A172 (cell line): ENCODE results near the gene TMED4. TPM values are rescaled to one million over a fixed set of nuclear protein-coding genes. Genes with fewer than 3 reads are reported as not detected.
"Not testable (repeated sequence)": the region's sequence is repeated elsewhere in the genome, so short reads cannot be mapped to it uniquely, and the experiment has no call there.

Experiments
- DNase-seq: peaks from one replicate; pipeline ENCODE4 v3.0.0-alpha.2; 2015; ENCODE audit warnings: low spot score
- total RNA-seq: library from RNA; depleted of rRNA; stranded (reverse); fragments of >200 nt; shearing (Covaris generic); gene quantifications from 2 replicates; pipeline ENCODE4 v1.2.3, GENCODE V29; 2014

TMED4 gene
- total RNA-seq, 1 experiment from 2014 or later = 141 TPM

DNA sequence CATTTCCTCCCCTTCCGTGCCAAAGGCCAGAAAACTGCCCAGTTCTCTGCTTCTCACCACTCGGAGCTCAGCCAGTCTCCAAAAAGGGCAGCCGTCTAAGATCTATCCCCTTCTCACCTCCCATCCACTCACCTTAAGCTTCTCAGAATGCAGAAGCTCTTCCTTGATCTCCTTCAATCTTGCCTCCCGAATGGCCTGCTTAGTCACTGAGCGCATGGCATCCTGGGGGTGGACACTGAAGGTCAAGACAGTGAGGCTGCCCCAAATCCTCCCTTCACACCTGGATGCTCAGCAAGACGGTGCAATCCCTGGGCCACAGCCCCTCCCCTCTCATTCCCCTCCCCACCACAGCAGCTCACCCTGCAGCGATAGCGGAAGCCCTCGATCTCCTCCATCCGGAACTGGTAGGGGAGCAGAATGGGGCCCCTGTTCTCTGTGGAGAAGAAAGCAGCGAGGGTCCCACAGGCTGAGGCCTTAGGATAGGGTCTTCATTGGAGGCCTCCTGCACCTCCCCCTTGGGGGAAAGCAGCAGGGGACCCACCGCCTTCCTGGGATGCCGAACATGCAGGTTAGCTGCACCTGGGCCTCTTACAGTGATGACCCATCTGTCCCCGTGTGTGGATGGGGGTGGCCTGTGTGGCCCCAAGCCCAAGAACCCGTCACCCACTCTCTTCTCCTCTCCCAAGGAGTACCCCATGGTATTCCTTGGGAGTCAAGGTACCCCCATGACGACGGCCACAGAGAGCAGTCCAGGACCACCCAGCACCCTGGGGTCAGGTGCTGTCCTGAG lies 13.1 kb downstream of the TMED4 start:
- no peak for DNase-seq

DNA sequence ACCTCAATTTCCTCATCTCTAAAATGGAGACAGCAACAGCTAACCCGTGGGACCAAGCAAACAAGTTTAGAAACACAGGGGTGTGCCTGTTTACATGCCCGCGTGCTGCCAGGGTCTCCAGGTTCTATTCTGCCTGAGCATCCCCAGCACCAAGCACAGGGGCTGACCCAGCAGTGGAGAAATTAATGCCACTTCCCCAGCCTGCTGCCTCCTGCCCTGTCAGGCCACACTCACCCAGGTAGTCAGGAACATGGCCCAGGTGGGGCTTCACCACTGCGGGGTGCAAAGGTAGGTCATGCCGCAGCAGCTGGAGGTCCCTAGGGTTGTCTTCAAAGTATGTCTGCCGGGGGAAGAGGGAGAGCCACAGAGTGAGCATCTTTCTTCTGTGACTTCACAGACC lies 14.1 kb downstream of the TMED4 start:
- DNase-seq = no peak

DNA sequence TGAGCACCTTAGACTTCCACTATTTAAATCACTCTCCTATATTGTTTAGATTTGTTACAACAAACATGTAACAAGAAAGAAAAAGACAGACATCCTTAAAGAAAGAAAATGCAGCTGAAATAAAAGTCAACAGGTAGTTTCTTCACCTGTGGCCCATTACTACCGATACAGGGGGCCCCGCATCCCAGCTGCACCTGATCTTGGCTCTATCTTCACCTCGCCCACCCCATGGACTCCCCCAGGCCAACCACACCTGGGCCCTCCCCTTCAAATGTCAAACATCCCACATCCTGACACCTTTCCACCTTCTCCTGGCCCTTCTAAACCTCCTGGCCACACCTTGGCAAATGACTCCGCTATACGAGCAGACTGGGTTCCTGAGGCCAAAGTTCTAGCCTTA lies 15.4 kb downstream of the TMED4 start:
- DNase-seq = no peak

DNA sequence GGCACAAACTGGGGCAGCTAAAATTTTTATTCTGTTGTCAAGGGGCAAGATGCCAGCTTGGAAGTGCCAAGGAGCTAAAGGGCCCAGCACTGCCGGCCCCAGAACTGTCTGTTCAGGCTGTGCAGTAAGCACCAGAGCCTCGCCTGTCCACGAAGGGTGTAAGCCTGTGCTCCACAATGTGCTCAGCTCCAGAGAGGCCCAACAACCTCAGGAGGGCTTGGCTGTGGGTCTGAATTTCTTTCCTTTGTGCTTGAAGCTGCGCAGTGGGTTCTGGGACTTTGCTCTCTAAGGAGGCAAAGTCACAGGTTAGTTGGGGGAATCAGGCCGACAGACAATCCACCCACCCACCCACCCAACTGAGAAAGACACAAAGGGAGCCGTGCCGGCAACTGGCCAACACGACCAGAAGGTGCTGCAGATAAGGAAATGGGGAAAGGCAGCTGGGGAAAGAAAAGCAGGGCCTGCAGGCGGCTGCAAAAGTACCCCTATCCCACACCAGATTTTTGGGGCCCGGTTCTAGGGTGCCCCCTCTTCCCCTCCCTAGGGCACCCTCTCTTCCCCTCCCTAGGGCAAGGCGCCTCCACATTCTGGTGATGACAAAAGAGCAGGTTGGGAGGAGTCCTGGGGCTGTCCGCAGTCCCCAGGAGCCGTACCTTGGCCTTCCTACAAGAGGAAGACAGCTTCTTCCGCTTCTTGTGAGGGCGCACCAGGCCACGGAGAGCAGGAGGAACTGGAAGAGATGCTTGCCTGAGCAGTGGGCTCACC lies 16.1 kb downstream of the TMED4 start:
- no peak for DNase-seq

DNA sequence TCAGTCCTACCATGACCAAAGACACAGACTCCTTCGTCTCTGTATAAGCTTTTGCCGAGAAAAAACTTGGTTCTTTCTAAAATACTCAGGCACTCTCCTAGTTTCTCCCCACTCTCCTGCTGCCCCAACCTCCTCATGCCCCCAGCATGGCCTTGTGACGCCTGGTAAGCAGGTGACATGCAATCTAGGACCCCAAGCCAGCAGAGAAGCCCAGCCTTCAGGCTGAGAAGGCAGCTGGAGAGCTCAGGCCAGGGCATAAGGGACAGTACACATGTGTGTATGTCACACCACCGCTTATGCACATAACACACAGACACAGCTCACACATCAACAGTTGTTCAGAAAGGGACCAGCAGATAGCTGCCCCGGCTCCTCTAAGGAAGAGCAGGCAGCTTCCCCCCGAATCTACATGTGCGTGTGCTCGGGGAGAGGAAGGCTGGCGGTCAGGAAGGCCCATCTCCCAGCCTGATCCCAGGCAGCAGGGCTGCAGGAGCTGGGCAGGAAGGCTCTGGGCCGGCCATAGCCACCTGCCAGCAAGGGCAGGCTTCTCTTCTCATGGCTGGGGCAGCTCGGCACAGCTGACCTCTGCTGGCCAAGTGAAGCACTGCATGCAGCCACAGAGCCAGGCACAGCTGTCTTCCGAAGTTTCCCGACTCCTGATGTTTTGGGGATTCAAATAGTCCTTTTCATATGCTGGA lies 16.8 kb downstream of the TMED4 start:
- peak; percentile 57 for DNase-seq

DNA sequence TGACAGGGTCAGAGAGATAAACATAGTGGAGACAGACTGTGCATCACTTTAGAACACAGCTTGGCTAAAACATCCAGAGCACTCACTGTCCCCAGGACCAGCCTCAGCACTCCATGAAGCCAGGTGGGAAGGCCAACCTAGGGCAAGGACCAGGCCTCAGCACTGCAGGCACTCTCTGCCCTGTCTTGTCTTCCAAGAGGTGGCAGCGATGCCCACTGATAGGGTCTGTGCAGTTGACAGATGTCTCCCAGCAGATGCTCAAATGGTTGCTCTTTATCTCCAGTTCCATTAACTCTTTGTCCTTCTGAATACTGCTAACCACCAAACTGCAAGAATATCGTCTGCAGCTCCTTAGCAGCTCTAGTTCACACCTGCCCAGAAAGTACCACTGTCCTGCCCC lies 17.4 kb downstream of the TMED4 start:
- no peak for DNase-seq

DNA sequence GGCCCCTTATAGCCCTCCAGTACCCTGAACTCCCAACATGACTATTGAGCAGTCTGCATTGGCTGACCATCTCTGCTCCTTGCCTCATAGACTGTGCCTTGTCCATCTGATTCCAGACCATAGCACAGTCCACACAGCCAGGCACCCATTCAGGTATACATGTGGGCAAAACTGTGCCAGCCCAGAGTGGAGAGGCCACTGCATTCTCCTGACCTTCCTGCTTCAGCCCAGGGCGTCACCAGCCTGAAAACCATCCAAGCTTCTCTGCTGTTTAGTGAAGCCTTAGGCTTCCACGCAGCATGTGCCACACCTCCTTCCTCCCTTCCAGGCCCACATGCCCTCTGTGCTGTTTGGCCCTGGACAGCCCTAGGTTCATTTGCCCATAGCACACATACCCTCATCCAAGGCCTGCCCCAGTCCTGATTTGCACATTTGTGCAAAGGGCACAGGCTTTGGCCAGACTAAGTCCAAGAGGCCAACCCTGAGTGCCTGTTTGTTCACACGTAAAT lies 18.8 kb downstream of the TMED4 start:
- no peak for DNase-seq

DNA sequence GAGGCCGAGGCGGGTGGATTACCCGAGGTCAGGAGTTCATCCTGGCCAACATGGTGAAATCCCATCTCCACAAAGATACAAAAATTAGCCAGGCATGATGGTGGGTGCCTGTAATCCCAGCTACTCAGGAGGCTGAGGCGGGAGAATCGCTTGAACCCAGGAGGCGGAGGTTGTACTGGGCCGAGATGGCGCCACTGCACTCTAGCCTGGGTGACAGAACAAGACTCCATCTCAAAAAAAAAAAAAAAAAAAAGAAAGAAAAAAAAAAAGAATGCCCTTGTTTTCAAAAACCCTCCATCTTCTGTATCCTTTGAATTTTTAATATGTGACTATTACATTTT lies 19.4 kb downstream of the TMED4 start:
- DNase-seq = not testable (repeated sequence)

DNA sequence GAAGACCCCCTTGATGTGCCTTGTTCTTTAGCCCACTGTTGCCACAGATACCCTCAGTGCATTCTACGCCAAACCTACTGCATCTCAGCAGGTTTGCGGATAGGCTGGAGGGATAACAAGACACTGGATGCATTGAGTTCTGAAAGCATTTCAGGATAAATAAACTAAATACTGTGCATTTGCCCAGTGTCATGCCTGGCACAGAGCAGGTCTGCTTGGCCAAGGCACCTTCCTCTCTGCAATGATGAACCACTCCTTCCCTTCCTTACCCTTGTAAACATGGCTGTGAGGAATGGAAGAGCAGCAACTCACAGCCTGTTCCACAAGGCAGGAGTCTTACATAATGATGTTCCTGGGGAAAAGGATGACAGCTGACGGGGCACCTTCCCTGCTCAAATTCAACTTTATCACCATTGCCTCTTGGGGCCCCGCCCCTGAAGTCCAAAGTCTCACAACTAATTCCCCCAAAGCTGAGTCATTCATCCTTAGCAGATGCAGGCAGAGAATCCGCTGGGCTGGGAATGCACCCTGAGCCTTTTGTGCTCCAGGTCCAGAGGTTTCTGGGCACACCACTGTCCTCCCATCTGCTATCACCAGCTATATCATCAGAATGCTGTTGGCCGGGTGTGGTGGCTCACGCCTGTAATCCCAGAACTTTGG lies 19.9 kb downstream of the TMED4 start:
- DNase-seq = peak; percentile 93

DNA sequence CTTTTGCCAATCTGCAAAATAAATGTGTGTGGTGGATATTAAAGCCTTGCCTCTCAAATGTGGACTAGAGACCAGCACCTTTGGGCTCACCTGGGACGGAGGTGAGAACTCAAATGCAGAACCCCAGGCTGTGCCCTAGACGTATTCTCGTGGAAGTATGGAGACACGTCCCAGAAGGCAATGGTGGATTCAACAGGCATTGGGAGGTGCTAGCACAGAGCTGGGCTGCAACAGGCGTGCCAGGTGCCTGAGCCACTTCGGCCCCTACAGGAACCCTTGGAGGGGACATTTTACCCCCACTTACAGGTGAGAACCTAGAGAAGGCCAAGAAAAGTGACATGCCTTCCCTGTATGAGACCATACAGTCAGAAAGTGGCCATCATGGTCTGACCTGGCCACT lies 20.6 kb downstream of the TMED4 start:
- no peak for DNase-seq

DNA sequence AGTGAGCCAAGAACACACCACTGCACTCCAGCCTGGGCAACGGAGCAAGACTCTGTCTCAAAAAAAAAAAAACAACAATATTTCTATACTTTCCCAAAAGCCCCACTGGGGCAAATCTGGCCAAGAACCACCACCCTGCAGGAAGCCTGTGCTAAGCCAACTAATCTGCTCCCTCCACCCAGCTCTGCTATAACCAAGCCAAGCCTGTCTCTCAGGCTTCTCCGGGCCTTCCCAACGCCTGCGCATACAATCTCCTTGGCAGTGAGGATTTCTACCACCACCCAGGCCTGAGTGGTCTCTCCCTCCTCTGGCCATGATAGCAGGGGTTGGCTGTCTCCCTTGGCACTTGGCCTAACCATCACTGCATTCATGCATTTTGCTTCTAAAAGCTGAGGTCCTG lies 22.5 kb downstream of the TMED4 start:
- no peak for DNase-seq

DNA sequence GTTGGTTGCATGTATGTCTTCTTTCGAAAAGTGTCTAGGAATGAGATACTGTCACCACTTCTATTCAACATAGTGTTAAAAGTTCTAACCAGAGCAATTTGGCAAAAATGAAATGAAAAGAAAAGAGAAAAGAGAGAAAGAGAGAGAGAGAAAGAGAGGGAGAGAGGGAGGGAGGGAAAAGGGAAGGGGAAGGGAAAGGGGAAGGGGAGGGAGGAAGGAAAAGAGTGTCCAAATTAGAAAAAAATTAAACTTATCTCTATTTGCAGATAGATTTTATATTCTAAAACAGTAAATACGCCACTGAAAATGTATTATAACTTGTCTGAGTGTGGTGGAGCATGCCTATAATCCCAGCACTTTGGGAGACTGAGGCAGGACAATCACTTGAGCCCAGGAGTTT lies 24.5 kb downstream of the TMED4 start:
- DNase-seq = no peak

DNA sequence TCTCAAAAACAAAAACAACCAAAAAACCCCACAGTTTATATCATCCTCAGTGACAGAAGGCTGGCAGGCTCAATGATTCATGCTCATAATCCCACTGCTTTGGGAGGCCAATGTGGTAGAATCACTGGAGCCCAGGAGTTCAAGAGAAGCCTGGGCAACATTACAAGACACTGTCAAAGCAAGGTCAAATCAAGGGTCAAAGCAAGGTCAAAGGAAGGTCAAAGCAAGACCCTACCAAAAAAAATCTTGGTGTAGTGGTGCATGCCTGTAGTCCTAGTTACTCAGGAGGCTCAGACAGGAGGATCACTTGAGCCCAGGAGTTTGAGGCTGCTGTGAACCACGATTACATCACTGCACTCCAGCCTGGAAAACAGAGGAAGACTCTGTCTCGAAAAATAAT lies 26.7 kb downstream of the TMED4 start:
- DNase-seq = no peak

DNA sequence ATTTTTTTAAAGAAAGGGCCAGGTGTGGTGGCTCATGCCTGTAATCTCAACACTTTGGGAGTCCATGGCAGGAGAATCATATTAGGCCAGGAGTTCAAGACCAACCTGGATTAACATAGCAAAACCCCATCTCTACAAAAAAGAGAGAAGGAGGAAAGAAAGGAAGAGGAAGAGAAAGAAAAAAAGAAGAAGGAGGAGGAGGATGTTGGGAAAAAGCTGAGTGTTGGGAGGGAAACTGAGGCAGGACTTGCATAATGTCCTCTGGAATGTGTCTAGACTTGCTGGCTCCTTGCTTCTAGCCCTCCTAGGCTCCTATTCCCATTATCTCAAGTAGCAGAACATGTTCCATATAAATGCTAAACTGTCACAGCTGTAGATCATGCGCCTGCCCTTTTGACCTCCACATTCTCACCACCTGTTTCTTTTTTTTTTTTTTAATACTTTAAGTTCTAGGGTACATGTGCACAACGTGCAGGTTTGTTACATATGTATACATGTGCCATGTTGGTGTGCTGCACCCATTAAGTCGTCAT lies 29.5 kb downstream of the TMED4 start:
- not testable (repeated sequence) for DNase-seq

DNA sequence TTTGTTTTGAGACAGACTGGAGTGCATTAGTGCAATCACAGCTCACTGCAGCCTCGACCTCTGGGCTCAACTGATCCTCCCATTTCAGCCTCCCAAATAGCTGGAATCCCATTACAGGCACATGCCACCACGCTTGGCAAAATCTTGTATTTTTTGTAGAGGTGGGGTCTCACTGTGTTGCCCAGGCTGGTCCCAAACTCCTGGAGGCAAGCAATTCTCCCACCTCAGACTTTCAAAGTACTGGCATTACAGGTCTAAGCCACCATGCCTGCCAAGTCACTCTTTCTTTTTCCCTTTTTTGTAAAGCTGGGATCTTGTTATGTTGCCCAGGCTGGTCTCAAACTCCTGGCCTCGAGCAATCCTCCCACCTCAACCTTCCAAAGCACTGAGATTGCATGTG lies 32.6 kb downstream of the TMED4 start:
- DNase-seq = no peak

DNA sequence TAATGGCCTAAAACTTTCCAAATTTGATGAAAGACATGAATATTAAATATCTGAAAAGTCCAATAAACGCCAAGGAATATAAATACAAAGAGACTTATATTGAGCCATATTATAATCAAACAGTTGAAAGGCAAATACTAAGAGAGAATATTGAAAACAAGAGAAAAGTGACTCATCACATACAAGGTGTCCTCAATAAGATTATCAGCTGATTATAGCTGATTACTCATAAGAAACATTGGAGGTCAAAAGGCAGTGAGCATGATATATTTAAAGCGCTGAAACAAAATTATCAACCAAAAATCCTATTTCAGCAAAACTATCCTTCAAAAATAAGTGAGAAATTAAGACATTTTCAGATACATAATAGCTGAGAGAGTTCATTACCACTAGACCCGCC lies 33.1 kb downstream of the TMED4 start:
- DNase-seq = no peak

DNA sequence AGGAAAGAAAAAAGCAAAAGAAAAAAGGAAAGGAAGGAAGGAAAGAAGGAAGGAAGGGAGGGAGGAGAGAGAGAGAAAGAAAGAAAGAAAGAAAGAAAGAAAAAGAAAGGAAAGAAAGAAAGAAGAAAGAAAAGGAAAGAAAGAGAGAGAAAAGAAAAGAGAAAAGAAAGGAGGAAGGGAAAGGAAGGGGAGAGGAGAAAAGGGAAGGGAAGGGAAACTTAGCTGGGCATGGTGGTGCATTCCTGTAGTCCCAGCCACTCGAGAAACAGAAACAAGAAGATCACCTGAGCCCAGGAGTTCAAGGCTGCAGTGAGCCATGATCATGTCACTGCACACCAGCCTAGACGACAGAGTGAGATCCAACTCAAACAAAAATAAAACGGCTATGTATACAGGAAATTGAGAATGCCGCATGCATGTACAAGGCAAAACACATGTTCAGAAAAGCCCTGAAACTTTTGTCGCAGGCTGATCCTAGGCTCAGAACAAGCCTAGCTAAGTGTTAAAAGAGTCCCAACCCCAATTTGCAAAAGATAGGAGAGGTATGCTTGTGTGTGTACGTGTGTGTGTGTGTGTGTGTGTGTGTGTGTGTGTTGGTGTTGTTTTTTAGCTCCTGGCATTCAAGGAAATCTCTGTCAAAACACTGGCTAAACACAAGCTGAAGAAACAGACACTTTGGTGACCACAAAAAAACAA lies 34.3 kb downstream of the TMED4 start:
- no peak for DNase-seq

DNA sequence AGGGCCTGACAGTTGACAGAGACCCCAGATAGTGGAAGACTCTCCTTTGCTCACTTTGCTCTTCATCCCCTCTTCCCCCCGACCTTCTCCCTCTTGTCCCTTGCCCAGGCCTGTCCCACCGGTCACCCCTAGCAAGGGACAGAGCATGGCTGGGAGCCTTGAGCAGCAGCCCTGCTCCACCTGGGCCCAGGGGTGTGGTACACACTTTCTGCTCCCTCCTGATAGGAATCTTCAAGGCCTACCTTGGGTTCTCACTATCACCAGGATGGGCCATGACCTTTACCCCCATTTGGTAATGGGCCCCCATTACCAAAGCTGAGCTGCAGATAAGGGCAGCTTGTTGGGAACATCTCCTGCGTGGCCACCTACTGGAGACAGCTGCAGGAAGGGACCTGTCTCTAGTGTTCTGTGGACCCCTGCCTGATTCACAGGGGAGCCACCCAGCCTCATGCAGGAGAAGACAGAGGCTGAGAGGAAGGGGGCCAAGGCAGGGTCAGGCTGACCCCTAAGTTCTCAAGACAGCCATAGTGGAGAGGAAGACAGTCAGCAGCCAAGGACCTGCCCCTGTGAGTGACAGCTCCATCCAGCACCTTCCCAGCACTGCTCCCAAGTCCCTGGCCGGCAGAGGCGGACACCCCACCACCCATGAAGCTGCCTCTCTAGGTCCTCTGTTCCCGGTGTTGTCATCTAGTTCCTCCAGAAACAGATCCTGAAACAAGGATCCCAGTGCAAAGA lies 40.0 kb downstream of the TMED4 start:
- no peak for DNase-seq

DNA sequence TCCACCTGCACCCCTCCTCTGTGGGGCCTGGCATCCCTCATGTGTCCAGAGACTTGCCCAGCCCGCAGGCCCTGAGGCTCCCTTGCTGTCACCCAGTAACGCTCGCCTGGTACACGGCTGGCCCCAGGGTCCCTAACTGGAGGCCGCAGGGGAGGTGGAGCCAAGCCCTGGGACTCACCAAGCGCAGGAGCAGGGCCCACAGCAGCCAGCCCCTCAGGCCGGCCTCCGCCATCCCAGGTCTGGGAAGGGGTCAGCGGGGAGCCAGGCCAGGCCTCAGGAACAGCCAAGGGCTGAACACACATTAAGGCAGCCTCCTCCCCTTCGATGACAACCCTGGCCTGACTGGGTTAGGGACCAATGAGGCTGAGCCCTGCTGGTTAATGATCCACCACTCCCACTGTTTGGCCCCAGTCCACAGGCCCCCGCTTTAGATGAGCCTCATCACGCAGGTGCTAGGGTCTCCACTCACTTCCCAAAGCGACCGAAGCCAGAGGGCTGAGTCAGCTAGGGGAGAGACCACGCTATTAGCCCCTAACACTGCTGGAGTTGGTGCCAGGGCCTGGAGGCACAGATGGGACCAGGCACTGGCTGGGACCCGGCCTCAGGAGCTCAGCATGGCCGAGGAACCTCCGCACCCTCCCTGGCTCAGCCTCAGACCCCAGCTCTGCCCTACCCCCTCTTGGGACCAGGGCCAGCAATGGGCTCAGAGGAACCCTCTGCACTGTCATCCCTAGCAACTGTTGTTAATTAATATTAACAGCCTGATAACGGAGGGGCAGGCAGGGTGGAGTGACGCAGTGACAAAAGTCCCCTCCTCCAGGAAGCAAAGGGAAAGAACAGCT lies 40.8 kb downstream of the TMED4 start, which contains the start of gene NPC1L1:
Gene NPC1L1, minus strand, starts transcription at position 303 of the 842 bp plus-strand sequence. Its CDS starts 71 bp downstream, at position 232.
- no peak for DNase-seq
